IPS-NIHi7 (cell line): ENCODE results near the gene MAU2.

Source experiments
- DNase-seq: peaks from one replicate; pipeline ENCODE4 v3.0.0; 2012; ENCODE audit warnings: mixed read lengths; ENCODE audit errors: extremely low spot score

The MAU2 gene, protein sequence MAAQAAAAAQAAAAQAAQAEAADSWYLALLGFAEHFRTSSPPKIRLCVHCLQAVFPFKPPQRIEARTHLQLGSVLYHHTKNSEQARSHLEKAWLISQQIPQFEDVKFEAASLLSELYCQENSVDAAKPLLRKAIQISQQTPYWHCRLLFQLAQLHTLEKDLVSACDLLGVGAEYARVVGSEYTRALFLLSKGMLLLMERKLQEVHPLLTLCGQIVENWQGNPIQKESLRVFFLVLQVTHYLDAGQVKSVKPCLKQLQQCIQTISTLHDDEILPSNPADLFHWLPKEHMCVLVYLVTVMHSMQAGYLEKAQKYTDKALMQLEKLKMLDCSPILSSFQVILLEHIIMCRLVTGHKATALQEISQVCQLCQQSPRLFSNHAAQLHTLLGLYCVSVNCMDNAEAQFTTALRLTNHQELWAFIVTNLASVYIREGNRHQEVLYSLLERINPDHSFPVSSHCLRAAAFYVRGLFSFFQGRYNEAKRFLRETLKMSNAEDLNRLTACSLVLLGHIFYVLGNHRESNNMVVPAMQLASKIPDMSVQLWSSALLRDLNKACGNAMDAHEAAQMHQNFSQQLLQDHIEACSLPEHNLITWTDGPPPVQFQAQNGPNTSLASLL

DNA sequence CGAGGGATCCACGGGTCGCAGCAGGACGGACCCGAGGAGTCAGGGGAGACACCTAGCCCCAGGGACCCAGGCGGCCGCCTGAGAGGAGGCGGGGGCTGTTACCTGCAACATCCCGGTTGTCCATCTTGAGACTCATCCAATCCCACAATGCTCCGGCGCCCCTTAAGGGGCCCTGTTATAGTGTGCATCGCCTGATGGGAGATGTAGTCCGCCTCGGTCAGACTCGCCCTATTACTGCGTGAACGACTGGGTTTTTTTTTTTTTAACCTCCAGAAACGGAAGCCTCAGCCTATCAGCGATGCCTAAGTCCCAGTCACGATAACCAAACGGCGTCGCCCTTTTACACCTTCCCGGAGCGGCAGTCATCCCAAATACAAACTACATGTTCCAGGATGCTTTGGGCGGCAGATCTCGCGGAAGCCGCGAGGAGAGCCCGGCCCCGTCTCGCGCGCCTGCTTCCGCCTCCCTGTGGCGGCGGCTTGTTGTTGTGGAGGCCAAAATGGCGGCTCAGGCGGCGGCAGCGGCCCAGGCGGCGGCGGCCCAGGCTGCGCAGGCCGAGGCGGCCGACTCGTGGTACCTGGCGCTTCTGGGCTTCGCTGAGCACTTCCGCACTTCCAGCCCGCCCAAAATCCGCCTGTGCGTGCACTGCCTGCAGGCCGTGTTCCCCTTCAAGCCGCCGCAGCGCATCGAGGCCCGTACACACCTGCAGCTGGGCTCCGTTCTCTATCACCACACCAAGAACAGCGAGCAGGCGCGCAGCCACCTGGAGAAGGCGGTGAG lies at the start of gene MAU2, which contains the start of gene SUGP1:
Gene MAU2, plus strand, starts transcription at position 469 of the 780 bp plus-strand sequence. Its CDS starts 31 bp downstream, at position 500.
Gene SUGP1, minus strand, starts transcription at position 149 of the 780 bp plus-strand sequence. Its CDS starts 13 bp downstream, at position 136.
- peak; percentile 97 for DNase-seq

- no peak for DNase-seq
Measured at GRCh38 chr19:19271828-19272599, 48.6 kb upstream of the MAU2 start.

DNA sequence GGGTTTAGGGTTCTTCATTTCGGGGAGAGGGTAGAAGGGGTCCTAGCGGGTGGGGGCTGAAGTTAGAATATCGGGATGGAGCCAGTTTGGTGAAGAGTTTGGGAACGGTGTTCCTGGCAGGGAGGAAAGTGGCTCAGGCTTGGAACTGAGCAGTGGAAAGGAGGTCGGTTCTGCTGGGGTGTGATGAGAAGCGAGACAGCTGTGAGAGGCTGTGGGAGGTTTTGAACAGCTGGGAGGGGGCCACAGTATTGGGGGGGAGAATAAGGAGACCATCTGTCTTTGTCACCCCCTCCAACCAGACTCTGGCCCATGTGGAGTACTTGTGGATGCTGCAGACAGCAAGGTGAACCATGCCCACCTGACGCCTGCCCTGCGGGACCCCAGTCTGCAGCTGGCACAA lies 46.5 kb upstream of the MAU2 start:
- no peak for DNase-seq

- DNase-seq, result no peak
Measured at GRCh38 chr19:19274716-19275565, 45.7 kb upstream of the MAU2 start.

GRCh38 chr19:19276386-19276785 lies 44.2 kb upstream of the MAU2 start:
- DNase-seq, result no peak

- no peak for DNase-seq
Measured at GRCh38 chr19:19276851-19277250, 43.8 kb upstream of the MAU2 start.

GRCh38 chr19:19278315-19278714 lies 42.3 kb upstream of the MAU2 start:
- DNase-seq, result no peak

- DNase-seq, result no peak
Measured at GRCh38 chr19:19279062-19279612, 41.5 kb upstream of the MAU2 start.

GRCh38 chr19:19279853-19280252 lies 40.8 kb upstream of the MAU2 start:
- no peak for DNase-seq

GRCh38 chr19:19280561-19280960 lies 40.1 kb upstream of the MAU2 start:
- no peak for DNase-seq

GRCh38 chr19:19285686-19286085 lies 34.9 kb upstream of the MAU2 start:
- DNase-seq, result no peak

GRCh38 chr19:19292607-19293006 lies 28.0 kb upstream of the MAU2 start:
- no peak for DNase-seq

DNA sequence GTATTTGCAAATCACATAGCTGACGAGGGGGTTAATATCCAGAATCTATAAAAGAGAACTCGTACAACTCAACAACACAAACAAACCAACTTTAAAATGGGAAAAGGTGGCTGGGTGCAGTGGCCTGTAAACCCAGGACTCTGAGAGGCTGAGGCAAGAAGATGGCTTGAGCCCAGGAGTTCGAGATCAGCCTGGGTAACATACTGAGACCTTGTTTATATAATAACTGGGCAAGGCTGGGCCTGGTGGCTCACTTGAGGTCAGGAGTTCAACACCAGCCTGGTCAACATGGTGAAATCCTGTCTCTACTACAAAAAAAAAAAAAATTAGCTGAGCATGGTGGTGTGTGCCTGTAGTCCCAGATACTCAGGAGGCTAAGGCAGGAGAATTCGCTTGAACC lies 25.7 kb upstream of the MAU2 start:
- no peak for DNase-seq

DNA sequence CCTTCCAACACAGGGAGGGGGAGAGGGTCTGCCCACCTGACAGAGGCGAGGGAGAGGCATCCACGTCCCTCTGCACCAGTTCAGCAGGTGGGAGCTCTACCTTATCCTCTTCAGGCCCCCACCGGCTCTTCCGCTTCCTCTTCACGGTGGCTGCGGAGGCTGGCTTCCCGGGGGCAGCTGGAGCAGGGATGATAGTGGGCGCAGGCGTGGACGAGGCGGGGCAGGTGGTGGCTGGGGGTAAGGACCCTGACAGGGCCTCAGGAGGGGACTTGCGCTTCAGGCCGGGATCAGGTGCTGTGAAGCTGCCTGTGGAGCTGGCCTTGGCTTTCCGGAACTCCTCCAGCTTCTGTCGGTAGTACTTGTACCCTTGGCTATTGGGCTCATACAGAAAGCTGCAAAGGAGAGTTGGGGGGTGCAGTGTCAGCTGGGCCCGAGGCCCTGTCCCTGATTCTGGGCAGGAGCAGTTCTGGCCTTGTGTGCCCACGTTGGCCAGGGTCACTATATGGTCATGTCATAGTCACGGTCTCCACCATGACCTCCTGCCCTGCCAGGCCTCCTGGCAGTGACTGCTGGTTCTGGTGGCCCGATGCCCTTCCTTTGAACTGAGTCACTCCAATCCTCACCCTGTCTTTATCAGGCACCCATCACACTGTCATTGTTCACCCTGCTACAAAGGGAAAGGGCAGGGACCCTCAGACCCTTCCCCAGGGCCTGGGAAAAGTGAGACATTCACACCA lies 23.5 kb upstream of the MAU2 start:
- DNase-seq, result peak; percentile 8

DNA sequence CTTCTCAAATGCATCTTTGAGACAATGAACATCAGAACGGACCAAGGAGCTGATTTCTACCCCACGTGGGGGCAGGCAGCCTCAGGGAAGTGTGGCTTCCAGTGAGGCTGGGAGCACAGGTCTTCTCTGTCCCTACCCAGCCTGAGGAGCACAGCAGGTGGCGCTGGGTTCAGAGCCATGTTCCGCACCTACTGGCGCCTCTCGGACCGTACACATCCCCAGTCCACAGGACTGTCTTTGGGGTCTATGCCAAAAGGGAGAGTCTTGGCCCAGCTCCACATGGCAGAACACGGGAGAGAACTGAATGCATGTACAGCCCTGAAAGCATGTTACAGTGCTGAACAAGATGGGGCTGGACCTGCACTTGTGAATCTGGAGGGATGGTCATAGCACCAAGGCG lies 22.9 kb upstream of the MAU2 start:
- DNase-seq, result peak; percentile 13

DNA sequence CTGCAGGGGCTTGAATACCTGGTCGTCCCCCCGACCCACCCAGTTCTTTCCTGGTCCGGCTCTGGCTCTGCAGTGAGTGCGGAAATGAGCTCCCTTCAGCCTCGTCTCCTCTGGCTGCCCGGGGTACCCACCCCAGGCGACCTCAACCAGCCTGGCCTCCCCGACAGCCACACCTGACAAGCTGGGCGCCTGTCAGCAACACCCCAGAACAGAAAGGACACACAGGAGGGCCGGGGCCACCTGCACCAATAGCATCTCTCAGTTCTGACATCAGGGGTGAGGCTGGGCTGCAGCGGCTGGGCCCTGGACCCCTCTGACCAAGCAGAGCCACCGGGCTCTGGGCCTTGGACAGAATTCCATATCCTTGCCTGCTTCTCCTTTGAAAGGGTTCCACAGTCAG lies 20.0 kb upstream of the MAU2 start:
- peak; percentile 8 for DNase-seq

- DNase-seq, result no peak
Measured at GRCh38 chr19:19303411-19303810, 17.2 kb upstream of the MAU2 start.

GRCh38 chr19:19304186-19304965 lies 16.3 kb upstream of the MAU2 start:
- no peak for DNase-seq

DNA sequence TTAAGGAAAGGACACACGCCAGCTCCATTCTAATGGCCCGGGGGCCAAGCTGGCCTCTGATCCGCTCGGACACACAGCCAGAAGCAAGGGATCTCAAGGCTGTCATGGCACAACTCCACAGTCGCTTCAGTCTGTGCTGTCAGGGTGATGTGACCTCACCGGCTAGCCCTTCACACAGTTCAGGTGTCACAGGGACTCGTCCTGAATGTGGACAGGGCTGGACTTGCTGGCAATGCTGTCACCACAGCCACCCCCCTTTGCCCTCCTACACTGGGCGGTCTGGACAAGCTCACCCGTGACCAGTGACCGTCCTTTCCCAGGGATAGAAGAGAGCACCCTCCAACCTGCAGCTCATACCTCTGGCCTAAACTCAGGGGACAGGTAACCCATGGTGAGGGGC lies 15.6 kb upstream of the MAU2 start:
- DNase-seq, result no peak
